PC-3 (cell line): ENCODE data around the gene PNPT1.

Source experiments
- CTCF ChIP-seq: fragments of 300-600 bp; sonication (generic); conservative IDR thresholded peaks from 2 replicates; pipeline ENCODE4 v1.5.1; 2017; ENCODE audit warnings: antibody characterized with exemption, low read depth, mild to moderate bottlenecking, low read length
- EZH2 ChIP-seq: fragments of 300-600 bp; sonication (generic); IDR thresholded peaks from one replicate; pipeline ENCODE4 v1.6.1; 2017; ENCODE audit warnings: antibody characterized with exemption, mild to moderate bottlenecking, low read length; ENCODE audit not compliant: unreplicated experiment
- EZH2phosphoT487 ChIP-seq: fragments of 300-600 bp; sonication (generic); IDR thresholded peaks from 2 replicates; pipeline ENCODE4 v1.6.1; 2018; ENCODE audit warnings: mild to moderate bottlenecking, antibody characterized with exemption, low read length, borderline replicate concordance

- TF ChIP-seq CTCF (no peak), EZH2phosphoT487 (no peak), EZH2 (no peak)
Observed at GRCh38 chr2:55590810-55591440, 102.7 kb downstream of the PNPT1 start.
